Osteocyte (in vitro differentiated cells): ENCODE data around the gene PROB1. TPM values are rescaled to one million over a fixed set of nuclear protein-coding genes. Genes with fewer than 3 reads are reported as not detected.
"Not testable (repeated sequence)": the region's sequence is repeated elsewhere in the genome, so short reads cannot be mapped to it uniquely, and the experiment has no call there.

ENCODE experiments used
- DNase-seq: peaks from one replicate; pipeline ENCODE4 v3.0.0; 2021; ENCODE audit warnings: mixed read lengths; ENCODE audit not compliant: unreplicated experiment; ENCODE audit errors: extremely low spot score
- H3K27ac Mint-ChIP-seq: one replicate; pipeline ENCODE4 v1.8.0; 2021; ENCODE audit warnings: mild to moderate bottlenecking, mixed read lengths; ENCODE audit not compliant: unreplicated experiment
- H3K27me3 Mint-ChIP-seq: one replicate; pipeline ENCODE4 v1.8.0; 2021; ENCODE audit warnings: mixed read lengths; ENCODE audit not compliant: unreplicated experiment
- H3K36me3 Mint-ChIP-seq: one replicate; pipeline ENCODE4 v1.8.0; 2021; ENCODE audit warnings: mixed read lengths; ENCODE audit not compliant: unreplicated experiment
- H3K4me1 Mint-ChIP-seq: one replicate; pipeline ENCODE4 v1.8.0; 2021; ENCODE audit warnings: mixed read lengths; ENCODE audit not compliant: unreplicated experiment
- H3K4me3 Mint-ChIP-seq: one replicate; pipeline ENCODE4 v1.8.0; 2021; ENCODE audit warnings: mild to moderate bottlenecking, moderate library complexity, mixed read lengths; ENCODE audit not compliant: unreplicated experiment
- H3K9me3 Mint-ChIP-seq: one replicate; pipeline ENCODE4 v1.8.0; 2021; ENCODE audit warnings: mixed read lengths; ENCODE audit not compliant: unreplicated experiment
- total RNA-seq: library from RNA; stranded (reverse); gene quantifications from 2 replicates; pipeline ENCODE4 v1.2.1, GENCODE V29; 2021
- TF ChIP-seq, protein P1 (sequence below): fragments of 200-600 bp; sonication (generic); IDR thresholded peaks from 2 replicates; pipeline ENCODE4 v1.5.0; 2021; ENCODE audit warnings: antibody characterized with exemption, mild to moderate bottlenecking, moderate library complexity

PROB1 gene
- total RNA-seq, 1 donor from 2014 or later = 1.5 TPM

DNA sequence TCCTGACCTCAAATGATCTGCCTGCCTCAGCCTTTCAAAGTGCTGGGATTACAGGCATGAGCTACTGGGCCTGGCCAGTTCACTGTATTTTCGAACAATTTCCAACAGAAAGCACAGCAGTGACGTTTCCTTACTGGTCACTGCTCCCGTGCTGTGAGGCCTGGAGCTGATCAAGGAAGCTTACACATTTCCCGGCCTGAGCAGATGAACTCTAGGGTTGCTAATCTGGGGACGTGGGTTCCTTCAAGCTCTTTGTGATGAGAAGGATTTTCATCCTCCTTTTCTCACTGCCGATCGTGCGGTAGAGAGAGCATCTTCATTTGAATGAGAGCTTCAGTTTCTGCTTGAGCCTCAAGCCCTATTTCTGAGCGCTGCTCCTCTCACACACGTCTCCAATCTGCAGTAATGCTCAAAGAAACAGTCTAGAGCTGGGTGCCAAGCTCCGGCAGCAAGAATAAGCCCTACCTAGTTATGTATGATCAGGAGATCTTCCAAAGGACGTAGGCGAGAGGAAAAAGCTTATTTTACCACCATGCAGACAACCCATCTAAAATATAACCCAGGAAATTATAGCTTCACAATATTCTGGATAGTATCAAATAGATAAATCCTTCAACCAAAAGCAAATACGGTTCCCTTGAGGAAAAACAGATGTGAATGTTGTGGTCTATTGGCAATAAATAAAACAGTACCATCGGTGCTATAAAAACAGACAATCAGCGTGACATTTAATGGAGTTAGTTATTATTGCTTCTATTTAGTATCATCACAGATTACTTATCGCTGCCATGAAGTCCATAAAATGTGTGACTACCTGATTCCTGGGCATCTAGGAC lies 16.3 kb upstream of the PROB1 start:
- no peaks in the 10 kb centered on the region for H3K27me3 Mint-ChIP-seq
- no peak overlapping the region for H3K27ac Mint-ChIP-seq
- TF ChIP-seq, protein P1, sequence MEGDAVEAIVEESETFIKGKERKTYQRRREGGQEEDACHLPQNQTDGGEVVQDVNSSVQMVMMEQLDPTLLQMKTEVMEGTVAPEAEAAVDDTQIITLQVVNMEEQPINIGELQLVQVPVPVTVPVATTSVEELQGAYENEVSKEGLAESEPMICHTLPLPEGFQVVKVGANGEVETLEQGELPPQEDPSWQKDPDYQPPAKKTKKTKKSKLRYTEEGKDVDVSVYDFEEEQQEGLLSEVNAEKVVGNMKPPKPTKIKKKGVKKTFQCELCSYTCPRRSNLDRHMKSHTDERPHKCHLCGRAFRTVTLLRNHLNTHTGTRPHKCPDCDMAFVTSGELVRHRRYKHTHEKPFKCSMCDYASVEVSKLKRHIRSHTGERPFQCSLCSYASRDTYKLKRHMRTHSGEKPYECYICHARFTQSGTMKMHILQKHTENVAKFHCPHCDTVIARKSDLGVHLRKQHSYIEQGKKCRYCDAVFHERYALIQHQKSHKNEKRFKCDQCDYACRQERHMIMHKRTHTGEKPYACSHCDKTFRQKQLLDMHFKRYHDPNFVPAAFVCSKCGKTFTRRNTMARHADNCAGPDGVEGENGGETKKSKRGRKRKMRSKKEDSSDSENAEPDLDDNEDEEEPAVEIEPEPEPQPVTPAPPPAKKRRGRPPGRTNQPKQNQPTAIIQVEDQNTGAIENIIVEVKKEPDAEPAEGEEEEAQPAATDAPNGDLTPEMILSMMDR = no peak
- peaks cover 15% of the 10 kb centered on the region for H3K36me3 Mint-ChIP-seq
- H3K4me1 Mint-ChIP-seq = no peaks in the 10 kb centered on the region
- H3K4me3 Mint-ChIP-seq = no peak overlapping the region
- no peaks in the 10 kb centered on the region for H3K9me3 Mint-ChIP-seq
- no peak for DNase-seq

DNA sequence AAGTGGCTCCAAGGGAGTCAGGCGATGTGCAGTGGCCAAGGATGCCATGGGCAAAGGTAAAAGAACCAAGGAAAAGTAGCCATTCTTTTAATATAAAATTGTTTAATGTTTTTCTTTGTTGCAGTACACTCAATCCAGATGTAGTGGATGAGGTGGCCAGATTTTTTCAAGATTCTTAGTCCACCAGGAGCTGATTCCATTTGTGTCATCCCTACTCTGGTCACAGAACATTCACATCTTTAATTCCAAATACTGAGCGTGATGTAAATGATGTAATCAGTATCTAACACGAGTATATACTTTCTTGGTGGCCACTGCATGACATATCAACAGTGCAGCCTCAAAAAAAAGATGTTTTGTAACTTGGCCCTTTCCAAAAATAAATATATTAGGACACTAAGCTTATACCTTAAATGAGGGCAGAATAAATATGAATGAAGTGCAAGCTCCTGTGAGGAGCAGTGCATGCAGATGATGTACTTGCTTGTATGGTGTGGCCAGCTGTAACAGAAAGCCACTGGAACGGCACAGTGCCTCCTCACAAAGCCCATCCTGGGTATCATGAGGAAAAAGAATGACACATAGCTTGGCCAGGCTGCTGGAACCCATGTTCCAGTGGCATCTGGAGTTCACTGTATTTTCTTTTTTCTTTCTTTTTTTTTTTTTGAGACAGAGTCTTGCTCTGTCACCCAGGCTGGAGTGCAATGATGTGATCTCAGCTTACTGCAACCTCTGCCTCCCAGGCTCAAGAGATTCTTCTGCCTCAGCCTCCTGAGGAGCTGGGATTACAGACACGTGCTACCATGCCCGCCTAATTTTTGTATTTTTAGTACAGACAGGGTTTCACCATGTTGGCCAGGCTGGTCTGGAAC lies 15.5 kb upstream of the PROB1 start:
- peaks cover 7% of the 10 kb centered on the region for H3K4me1 Mint-ChIP-seq
- DNase-seq = no peak
- H3K4me3 Mint-ChIP-seq = no peak overlapping the region
- TF ChIP-seq, protein P1 = no peak
- H3K9me3 Mint-ChIP-seq = no peaks in the 10 kb centered on the region
- H3K36me3 Mint-ChIP-seq = peaks cover 12% of the 10 kb centered on the region
- H3K27me3 Mint-ChIP-seq = no peaks in the 10 kb centered on the region
- no peak overlapping the region for H3K27ac Mint-ChIP-seq

DNA sequence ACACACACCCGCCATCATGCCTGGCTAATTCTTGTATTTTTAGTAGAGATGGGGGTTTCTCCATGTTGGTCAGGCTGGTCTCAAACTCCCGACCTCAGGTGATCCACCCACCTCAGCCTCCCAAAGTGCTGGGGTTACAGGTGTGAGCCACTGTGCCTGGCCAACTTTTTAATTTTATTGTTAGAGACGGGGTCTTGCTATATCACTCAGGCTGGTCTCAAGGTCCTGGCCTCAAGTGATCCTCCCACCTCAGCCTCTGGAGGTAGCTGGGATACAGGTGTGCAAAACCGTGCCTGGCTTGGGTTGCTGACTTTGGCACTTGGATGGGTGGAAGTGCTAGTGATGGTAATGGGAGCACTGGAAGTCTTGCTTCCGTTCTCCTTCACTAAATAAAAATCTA lies 14.2 kb upstream of the PROB1 start:
- not testable (repeated sequence) for H3K4me3 Mint-ChIP-seq, H3K27ac Mint-ChIP-seq, H3K9me3 Mint-ChIP-seq, DNase-seq, H3K27me3 Mint-ChIP-seq
- Mint-ChIP-seq H3K36me3 (peaks cover 11% of the 10 kb centered on the region), H3K4me1 (peaks cover 18% of the 10 kb centered on the region)

DNA sequence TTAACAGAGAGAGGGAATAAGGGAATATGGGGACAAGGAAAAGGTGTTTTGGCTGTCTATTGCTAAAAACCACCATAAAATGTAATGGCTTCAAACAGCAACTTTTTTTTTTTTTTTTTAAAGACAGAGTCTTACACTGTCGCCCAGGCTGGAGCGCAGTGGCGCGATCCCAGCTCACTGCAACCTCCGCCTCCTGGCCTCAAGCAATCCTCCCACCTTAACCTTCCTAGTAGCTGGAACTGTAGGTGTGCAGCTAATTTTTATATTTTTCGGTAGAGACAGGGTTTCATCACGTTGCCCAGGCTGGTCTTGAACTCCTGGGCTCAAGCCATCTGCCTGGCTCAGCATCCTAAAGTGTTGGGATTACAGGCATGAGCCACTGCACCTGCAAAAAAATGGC lies 13.3 kb upstream of the PROB1 start:
- peaks cover 4% of the 10 kb centered on the region for H3K36me3 Mint-ChIP-seq
- TF ChIP-seq, protein P1 = no peak
- H3K27ac Mint-ChIP-seq = no peak overlapping the region
- no peaks in the 10 kb centered on the region for H3K9me3 Mint-ChIP-seq
- H3K27me3 Mint-ChIP-seq = no peaks in the 10 kb centered on the region
- DNase-seq = no peak
- H3K4me3 Mint-ChIP-seq = no peak overlapping the region
- peaks cover 23% of the 10 kb centered on the region for H3K4me1 Mint-ChIP-seq

DNA sequence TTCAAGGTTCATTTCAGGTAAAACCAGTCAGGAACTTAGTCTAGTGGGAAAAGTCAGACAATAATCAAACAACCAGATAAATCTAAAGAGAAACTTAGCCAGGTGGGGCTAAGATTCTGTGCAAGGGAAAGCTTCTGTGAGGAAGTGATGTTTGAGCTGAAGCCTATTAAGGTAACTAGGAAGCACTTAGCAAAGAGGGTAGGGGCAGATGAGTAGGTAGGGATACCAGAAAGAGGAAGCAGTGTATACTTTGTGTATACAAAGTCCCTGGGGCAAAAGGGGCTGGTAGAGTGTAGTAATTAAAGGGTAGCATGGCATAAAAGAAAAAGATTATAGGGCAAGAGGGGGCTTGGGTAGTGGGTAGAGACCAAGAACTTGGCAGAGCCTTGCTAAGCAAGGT lies 12.6 kb upstream of the PROB1 start:
- Mint-ChIP-seq H3K4me3 (no peak overlapping the region), H3K27me3 (no peaks in the 10 kb centered on the region), H3K4me1 (peaks cover 29% of the 10 kb centered on the region), H3K36me3 (peaks cover 3% of the 10 kb centered on the region), H3K9me3 (no peaks in the 10 kb centered on the region), H3K27ac (no peak overlapping the region)
- TF ChIP-seq, protein P1 = no peak
- no peak for DNase-seq
